Prostate gland (tissue), 2 donors: ENCODE results near the gene BCL2A1. TPM values are rescaled to one million over a fixed set of nuclear protein-coding genes. Genes with fewer than 3 reads are reported as not detected.

Source experiments
- DNase-seq: peaks from one replicate; pipeline ENCODE4 v3.0.0-alpha.2; 2019; ENCODE audit warnings: low spot score
- H3K27ac ChIP-seq, 2 donors: fragments of 200-600 bp; sonication (generic); 2 replicates each; pipeline ENCODE4 v1.5.1; 2017 to 2019
- H3K27me3 ChIP-seq: fragments of 200-600 bp; sonication (generic); replicated peaks from 2 replicates; pipeline ENCODE4 v1.5.1; 2019; ENCODE audit not compliant: insufficient read depth
- H3K36me3 ChIP-seq, 2 donors: fragments of 200-600 bp; sonication (generic); 1 replicate in 1 of 2; 2 replicates in 1 of 2; pipeline versions ENCODE4 v1.5.1 to v1.8.1; 2017 to 2019
- H3K4me1 ChIP-seq: fragments of 200-600 bp; sonication (generic); replicated peaks from 2 replicates; pipeline ENCODE4 v1.5.1; 2019
- H3K4me3 ChIP-seq, 2 donors: fragments of 200-600 bp; sonication (generic); 2 replicates each; pipeline ENCODE4 v1.5.1; 2017 to 2019
- H3K9me3 ChIP-seq: fragments of 200-600 bp; sonication (generic); 2 replicates; pipeline ENCODE4 v1.5.1; 2017
- CTCF ChIP-seq, 4 experiments: fragments of 200-600 bp in 2 of 4; fragments of 450-650 bp in 2 of 4; sonication (generic) in 2 of 4; IDR thresholded peaks; 1 replicate in 3 of 4; 2 replicates in 1 of 4; pipeline ENCODE4 v1.5.1; 2016 to 2019; ENCODE audit warnings: antibody characterized with exemption in 4 of 4, mild to moderate bottlenecking in 2 of 4, moderate library complexity in 2 of 4
- POLR2A ChIP-seq: fragments of 450-650 bp; IDR thresholded peaks from one replicate; pipeline ENCODE4 v1.6.1; 2016; ENCODE audit warnings: antibody characterized with exemption, mild to moderate bottlenecking
- POLR2AphosphoS5 ChIP-seq: sonication (generic); formaldehyde crosslinking; IDR thresholded peaks from one replicate; pipeline ENCODE4 v1.6.1; 2017; ENCODE audit warnings: antibody characterized with exemption
- WGBS: methylation state at CpG from one replicate; pipeline ENCODE4 v1.1.5; 2018; 5-methylcytosine and 5-hydroxymethylcytosine counted together
- intact Hi-C: fragments of 100-400 bp; cut with DNase I; formaldehyde crosslinking; loops from one replicate; pipeline ENCODE4 v1.14.2; 2022
- total RNA-seq, 2 donors: library from RNA; depleted of rRNA; stranded (reverse); fragments of >200 nt; gene quantifications; one replicate each; pipeline ENCODE4 v1.1.0, GENCODE V29; 2016

Gene BCL2A1
- total RNA-seq, 2 donors from 2014 or later, result 0.57 to 2.7 TPM

- Histone ChIP-seq H3K27ac (no peak overlapping the region), H3K9me3 (no peaks in the 10 kb centered on the region), H3K27me3 (no peaks in the 10 kb centered on the region), H3K4me1 (no peaks in the 10 kb centered on the region), H3K36me3 (no peaks in the 10 kb centered on the region), H3K4me3 (no peak overlapping the region)
- no peak for DNase-seq
- intact Hi-C loops, result no loop called here
- TF ChIP-seq CTCF (IDR thresholded peaks at IDR 0.05), result no peak
- TF ChIP-seq POLR2AphosphoS5, result no peak
- TF ChIP-seq POLR2A, result no peak
- WGBS, result 62% methylated on average over 5 of the region's 5 CpGs
These were observed 7.9 kb upstream of the BCL2A1 start for GRCh38 chr15:79978655-79979514.

- Histone ChIP-seq H3K27ac (no peak overlapping the region), H3K27me3 (no peaks in the 10 kb centered on the region), H3K4me1 (no peaks in the 10 kb centered on the region), H3K9me3 (no peaks in the 10 kb centered on the region), H3K4me3 (no peak overlapping the region), H3K36me3 (no peaks in the 10 kb centered on the region)
- no peak for DNase-seq
- intact Hi-C loops, result no loop called here
- no peak for TF ChIP-seq POLR2A
- 69% methylated on average over 6 of the region's 6 CpGs for WGBS
These were observed 7.3 kb upstream of the BCL2A1 start for GRCh38 chr15:79978260-79978654.

GRCh38 chr15:79977431-79978054 is 6.5 kb upstream of the BCL2A1 start:
- Histone ChIP-seq H3K27me3 (no peaks in the 10 kb centered on the region), H3K36me3 (no peaks in the 10 kb centered on the region), H3K4me1 (no peaks in the 10 kb centered on the region), H3K4me3 (no peak overlapping the region), H3K9me3 (no peaks in the 10 kb centered on the region), H3K27ac (no peak overlapping the region)
- intact Hi-C loops, result no loop called here
- TF ChIP-seq CTCF (IDR thresholded peaks at IDR 0.05) (no peak), POLR2AphosphoS5 (no peak), POLR2A (no peak)
- no peak for DNase-seq
- WGBS, result 88% methylated on average over 9 of the region's 9 CpGs

GRCh38 chr15:79973456-79974195 is 2.6 kb upstream of the BCL2A1 start:
- H3K4me1 ChIP-seq, result no peaks in the 10 kb centered on the region
- no peak overlapping the region for H3K4me3 ChIP-seq
- TF ChIP-seq POLR2A (no peak), POLR2AphosphoS5 (no peak), CTCF (IDR thresholded peaks at IDR 0.05) (no peak)
- H3K27me3 ChIP-seq, result no peaks in the 10 kb centered on the region
- intact Hi-C loops, result no loop called here
- no peaks in the 10 kb centered on the region for H3K36me3 ChIP-seq
- DNase-seq, result no peak
- H3K27ac ChIP-seq, result no peak overlapping the region
- H3K9me3 ChIP-seq, result no peaks in the 10 kb centered on the region
- 57% methylated on average over 8 of the region's 8 CpGs for WGBS

GRCh38 chr15:79972863-79973262 is 1.9 kb upstream of the BCL2A1 start:
- TF ChIP-seq CTCF (IDR thresholded peaks at IDR 0.05) (no peak), POLR2AphosphoS5 (no peak), POLR2A (no peak)
- H3K36me3 ChIP-seq, result no peaks in the 10 kb centered on the region
- DNase-seq, result no peak
- no peaks in the 10 kb centered on the region for H3K27me3 ChIP-seq
- intact Hi-C loops, result no loop called here
- H3K4me1 ChIP-seq, result no peaks in the 10 kb centered on the region
- no peak overlapping the region for H3K4me3 ChIP-seq
- no peaks in the 10 kb centered on the region for H3K9me3 ChIP-seq
- no peak overlapping the region for H3K27ac ChIP-seq
- WGBS, result 83% methylated on average over 3 of the region's 3 CpGs
